ENCODE results near the gene CNEP1R1. TPM values are rescaled to one million over a fixed set of nuclear protein-coding genes. Genes with fewer than 3 reads are reported as not detected.
A peak's percentile ranks its signal among the peaks of the same experiment; 100 is the strongest.
"Not testable (repeated sequence)": the region's sequence is repeated elsewhere in the genome, so short reads cannot be mapped to it uniquely, and the experiment has no call there.

CNEP1R1 gene
- total RNA-seq, 1 donor from 2014 or later = 23.4 TPM

- H3K4me1 Mint-ChIP-seq (ENCODE audit: low read depth) = no peaks in the 10 kb centered on the region
- peaks cover 16% of the 10 kb centered on the region for H3K27me3 Mint-ChIP-seq (ENCODE audit: low read depth)
- DNase-seq (ENCODE audit: low spot score) = no peak
- no peaks in the 10 kb centered on the region for H3K36me3 Mint-ChIP-seq (ENCODE audit: low read depth)
- no peak overlapping the region for H3K4me3 Mint-ChIP-seq (ENCODE audit: low read depth)
- H3K27ac Mint-ChIP-seq = no peak overlapping the region
- no peaks in the 10 kb centered on the region for H3K9me3 Mint-ChIP-seq
- intact Hi-C loops (cut with micrococcal nuclease) = no loop called here
Measured at GRCh38 chr16:50001144-50001543, 23.9 kb upstream of the CNEP1R1 start.

- no peak overlapping the region for H3K27ac Mint-ChIP-seq
Measured at GRCh38 chr16:50002190-50002589, 22.8 kb upstream of the CNEP1R1 start.

GRCh38 chr16:50004239-50004638 is 20.8 kb upstream of the CNEP1R1 start:
- intact Hi-C loops (cut with micrococcal nuclease) = no loop called here
- Mint-ChIP-seq H3K9me3 (no peaks in the 10 kb centered on the region), H3K36me3 (ENCODE audit: low read depth) (no peaks in the 10 kb centered on the region), H3K4me3 (ENCODE audit: low read depth) (no peak overlapping the region), H3K27ac (no peak overlapping the region), H3K4me1 (ENCODE audit: low read depth) (no peaks in the 10 kb centered on the region), H3K27me3 (ENCODE audit: low read depth) (peaks cover 13% of the 10 kb centered on the region)
- DNase-seq (ENCODE audit: low spot score) = no peak

More at GRCh38 chr16:50002190-50002589, 22.8 kb upstream of the CNEP1R1 start:
- Mint-ChIP-seq H3K36me3 (ENCODE audit: low read depth) (no peaks in the 10 kb centered on the region), H3K9me3 (no peaks in the 10 kb centered on the region), H3K4me3 (ENCODE audit: low read depth) (no peak overlapping the region), H3K4me1 (ENCODE audit: low read depth) (no peaks in the 10 kb centered on the region), H3K27me3 (ENCODE audit: low read depth) (peaks cover 16% of the 10 kb centered on the region)
- intact Hi-C loops (cut with micrococcal nuclease) = no loop called here
- no peak for DNase-seq (ENCODE audit: low spot score)

- Mint-ChIP-seq H3K4me3 (ENCODE audit: low read depth) (no peak overlapping the region), H3K27me3 (ENCODE audit: low read depth) (peaks cover 11% of the 10 kb centered on the region), H3K36me3 (ENCODE audit: low read depth) (no peaks in the 10 kb centered on the region), H3K9me3 (no peaks in the 10 kb centered on the region), H3K27ac (no peak overlapping the region), H3K4me1 (ENCODE audit: low read depth) (no peaks in the 10 kb centered on the region)
- DNase-seq (ENCODE audit: low spot score) = no peak
- intact Hi-C loops (cut with micrococcal nuclease) = no loop called here
Measured at GRCh38 chr16:50006964-50007363, 18.1 kb upstream of the CNEP1R1 start.

- H3K9me3 Mint-ChIP-seq = no peaks in the 10 kb centered on the region
- no peak for DNase-seq (ENCODE audit: low spot score)
- no peaks in the 10 kb centered on the region for H3K36me3 Mint-ChIP-seq (ENCODE audit: low read depth)
- peaks cover 9% of the 10 kb centered on the region for H3K27me3 Mint-ChIP-seq (ENCODE audit: low read depth)
- no peak overlapping the region for H3K4me3 Mint-ChIP-seq (ENCODE audit: low read depth)
- intact Hi-C loops (cut with micrococcal nuclease) = no loop called here
- H3K27ac Mint-ChIP-seq = no peak overlapping the region
- H3K4me1 Mint-ChIP-seq (ENCODE audit: low read depth) = no peaks in the 10 kb centered on the region
Measured at GRCh38 chr16:50007744-50008143, 17.3 kb upstream of the CNEP1R1 start.

- Mint-ChIP-seq H3K4me1 (ENCODE audit: low read depth) (no peaks in the 10 kb centered on the region), H3K27me3 (ENCODE audit: low read depth) (peaks cover 5% of the 10 kb centered on the region)
Measured at GRCh38 chr16:50010212-50010611, 14.8 kb upstream of the CNEP1R1 start.

GRCh38 chr16:50011707-50012106 is 13.3 kb upstream of the CNEP1R1 start:
- Mint-ChIP-seq H3K27ac (no peak overlapping the region), H3K9me3 (no peaks in the 10 kb centered on the region), H3K4me1 (ENCODE audit: low read depth) (no peaks in the 10 kb centered on the region), H3K27me3 (ENCODE audit: low read depth) (peaks cover 5% of the 10 kb centered on the region), H3K4me3 (ENCODE audit: low read depth) (no peak overlapping the region), H3K36me3 (ENCODE audit: low read depth) (no peaks in the 10 kb centered on the region)
- DNase-seq (ENCODE audit: low spot score) = no peak
- intact Hi-C loops (cut with micrococcal nuclease) = no loop called here

More at GRCh38 chr16:50010212-50010611, 14.8 kb upstream of the CNEP1R1 start:
- intact Hi-C loops (cut with micrococcal nuclease) = no loop called here
- H3K9me3 Mint-ChIP-seq = no peaks in the 10 kb centered on the region
- no peak overlapping the region for H3K27ac Mint-ChIP-seq
- no peak for DNase-seq (ENCODE audit: low spot score)
- H3K4me3 Mint-ChIP-seq (ENCODE audit: low read depth) = no peak overlapping the region
- no peaks in the 10 kb centered on the region for H3K36me3 Mint-ChIP-seq (ENCODE audit: low read depth)

GRCh38 chr16:50012182-50012581 is 12.8 kb upstream of the CNEP1R1 start:
- peaks cover 5% of the 10 kb centered on the region for H3K27me3 Mint-ChIP-seq (ENCODE audit: low read depth)
- no peak overlapping the region for H3K27ac Mint-ChIP-seq
- H3K36me3 Mint-ChIP-seq (ENCODE audit: low read depth) = no peaks in the 10 kb centered on the region
- intact Hi-C loops (cut with micrococcal nuclease) = no loop called here
- no peak for DNase-seq (ENCODE audit: low spot score)
- no peak overlapping the region for H3K4me3 Mint-ChIP-seq (ENCODE audit: low read depth)
- no peaks in the 10 kb centered on the region for H3K4me1 Mint-ChIP-seq (ENCODE audit: low read depth)
- H3K9me3 Mint-ChIP-seq = no peaks in the 10 kb centered on the region

- H3K4me1 Mint-ChIP-seq (ENCODE audit: low read depth); intact Hi-C loops (cut with micrococcal nuclease); DNase-seq (ENCODE audit: low spot score); H3K27ac Mint-ChIP-seq; H3K27me3 Mint-ChIP-seq (ENCODE audit: low read depth); H3K36me3 Mint-ChIP-seq (ENCODE audit: low read depth); H3K4me3 Mint-ChIP-seq (ENCODE audit: low read depth); H3K9me3 Mint-ChIP-seq: not testable (repeated sequence)
Measured at GRCh38 chr16:50014211-50014610, 10.8 kb upstream of the CNEP1R1 start.

- Mint-ChIP-seq H3K4me3 (ENCODE audit: low read depth) (no peak overlapping the region), H3K27me3 (ENCODE audit: low read depth) (peaks cover 7% of the 10 kb centered on the region), H3K9me3 (no peaks in the 10 kb centered on the region), H3K36me3 (ENCODE audit: low read depth) (no peaks in the 10 kb centered on the region), H3K27ac (no peak overlapping the region), H3K4me1 (ENCODE audit: low read depth) (no peaks in the 10 kb centered on the region)
- DNase-seq (ENCODE audit: low spot score) = no peak
- intact Hi-C loops (cut with micrococcal nuclease) = no loop called here
Measured at GRCh38 chr16:50015631-50016030, 9.4 kb upstream of the CNEP1R1 start.

GRCh38 chr16:50017553-50017952 is 7.5 kb upstream of the CNEP1R1 start:
- no peak for DNase-seq (ENCODE audit: low spot score)
- H3K9me3 Mint-ChIP-seq = no peaks in the 10 kb centered on the region

GRCh38 chr16:50021544-50021943 is 3.5 kb upstream of the CNEP1R1 start:
- Mint-ChIP-seq H3K4me1 (ENCODE audit: low read depth) (peaks cover 11% of the 10 kb centered on the region), H3K4me3 (ENCODE audit: low read depth) (no peak overlapping the region), H3K9me3 (no peaks in the 10 kb centered on the region), H3K27ac (no peak overlapping the region), H3K36me3 (ENCODE audit: low read depth) (no peaks in the 10 kb centered on the region), H3K27me3 (ENCODE audit: low read depth) (peaks cover 6% of the 10 kb centered on the region)
- intact Hi-C loops (cut with micrococcal nuclease) = loop anchor here (10.0 kb wide), 2 partner anchors 313 to 723 kb away; partner anchors contain the start of gene CYLD
- no peak for DNase-seq (ENCODE audit: low spot score)

More at GRCh38 chr16:50017553-50017952, 7.5 kb upstream of the CNEP1R1 start:
- H3K27ac Mint-ChIP-seq = no peak overlapping the region
- no peaks in the 10 kb centered on the region for H3K4me1 Mint-ChIP-seq (ENCODE audit: low read depth)
- no peak overlapping the region for H3K4me3 Mint-ChIP-seq (ENCODE audit: low read depth)
- no peaks in the 10 kb centered on the region for H3K36me3 Mint-ChIP-seq (ENCODE audit: low read depth)
- H3K27me3 Mint-ChIP-seq (ENCODE audit: low read depth) = peaks cover 7% of the 10 kb centered on the region
- intact Hi-C loops (cut with micrococcal nuclease) = no loop called here

- peaks cover 6% of the 10 kb centered on the region for H3K27me3 Mint-ChIP-seq (ENCODE audit: low read depth)
- intact Hi-C loops (cut with micrococcal nuclease) = loop anchor here (10.0 kb wide), 2 partner anchors 311 to 721 kb away; partner anchors contain the start of gene CYLD
- no peak overlapping the region for H3K27ac Mint-ChIP-seq
- no peak overlapping the region for H3K4me3 Mint-ChIP-seq (ENCODE audit: low read depth)
- H3K9me3 Mint-ChIP-seq = no peaks in the 10 kb centered on the region
- DNase-seq (ENCODE audit: low spot score) = no peak
- H3K4me1 Mint-ChIP-seq (ENCODE audit: low read depth) = peaks cover 18% of the 10 kb centered on the region
- peaks cover 5% of the 10 kb centered on the region for H3K36me3 Mint-ChIP-seq (ENCODE audit: low read depth)
Measured at GRCh38 chr16:50023641-50024040, 1.4 kb upstream of the CNEP1R1 start.

- peak overlapping the region; percentile 95 for H3K4me3 Mint-ChIP-seq (ENCODE audit: low read depth)
- H3K36me3 Mint-ChIP-seq (ENCODE audit: low read depth) = peaks cover 6% of the 10 kb centered on the region
- no peaks in the 10 kb centered on the region for H3K9me3 Mint-ChIP-seq
- peaks cover 18% of the 10 kb centered on the region for H3K4me1 Mint-ChIP-seq (ENCODE audit: low read depth)
- intact Hi-C loops (cut with micrococcal nuclease) = loop anchor here (10.0 kb wide), 2 partner anchors 311 to 721 kb away; partner anchors contain the start of gene CYLD
- peaks cover 4% of the 10 kb centered on the region for H3K27me3 Mint-ChIP-seq (ENCODE audit: low read depth)
- DNase-seq (ENCODE audit: low spot score) = no peak
- H3K27ac Mint-ChIP-seq = no peak overlapping the region
Measured at GRCh38 chr16:50024207-50024606, 818 bp upstream of the CNEP1R1 start.

Measured in activated T-helper 2 cell treated with anti-CD3 and anti-CD28 coated beads, Interferon-gamma antibody, Interleukin-2, Interleukin-4, amounts not matched to agents 10 μg/mL and 5 μg/mL and 100 μg/mL, durations not matched to agents 14 hours and 24 hours and 36 hours (primary cell).